HG03175 (cell line): ENCODE results near the gene SOHLH1.

Source experiments
- ATAC-seq: cut with Tn5 transposase; IDR thresholded peaks from one replicate; pipeline ENCODE4 v1.9.1; 2021; ENCODE audit warnings: mild to moderate bottlenecking, moderate library complexity; ENCODE audit not compliant: unreplicated experiment

Gene SOHLH1

DNA sequence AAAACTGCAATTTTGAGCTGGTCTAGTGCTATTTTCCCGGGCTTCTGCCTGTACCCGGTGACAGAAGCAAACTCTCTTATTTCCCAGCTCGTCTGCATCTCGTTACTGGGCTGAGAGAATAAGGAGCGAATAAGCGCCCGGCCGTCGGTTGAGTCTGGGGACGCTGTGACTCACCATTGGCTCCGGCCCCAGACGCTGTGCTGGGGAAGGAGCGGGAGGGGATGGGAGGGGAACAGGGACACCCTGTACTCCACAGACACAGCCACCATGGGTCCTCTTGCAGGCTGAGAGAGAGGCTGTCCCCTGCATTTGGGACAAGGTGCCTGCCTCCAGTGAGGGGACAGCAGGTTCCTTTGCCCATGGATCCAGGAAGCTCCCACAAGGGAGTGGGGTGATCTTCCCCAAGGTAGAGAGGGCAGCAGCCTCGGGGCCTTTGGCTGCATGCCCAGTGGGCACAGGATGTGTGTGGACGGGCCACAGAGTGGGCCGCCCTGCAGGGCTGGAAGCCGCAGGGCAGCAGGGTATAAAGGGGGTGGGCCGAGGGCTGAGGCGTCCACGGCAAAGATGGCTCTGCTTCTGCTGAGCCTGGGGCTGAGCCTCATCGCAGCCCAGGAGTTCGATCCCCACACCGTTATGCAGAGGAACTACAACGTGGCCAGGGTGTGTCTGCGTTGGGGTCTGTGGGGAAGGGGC is 36.4 kb downstream of the SOHLH1 start, which contains the start of gene LCN9:
LCN9 (plus strand) TSS at position 552 of the 693 bp plus-strand sequence; CDS start at position 565, 13 bp downstream.
- no peak for ATAC-seq

DNA sequence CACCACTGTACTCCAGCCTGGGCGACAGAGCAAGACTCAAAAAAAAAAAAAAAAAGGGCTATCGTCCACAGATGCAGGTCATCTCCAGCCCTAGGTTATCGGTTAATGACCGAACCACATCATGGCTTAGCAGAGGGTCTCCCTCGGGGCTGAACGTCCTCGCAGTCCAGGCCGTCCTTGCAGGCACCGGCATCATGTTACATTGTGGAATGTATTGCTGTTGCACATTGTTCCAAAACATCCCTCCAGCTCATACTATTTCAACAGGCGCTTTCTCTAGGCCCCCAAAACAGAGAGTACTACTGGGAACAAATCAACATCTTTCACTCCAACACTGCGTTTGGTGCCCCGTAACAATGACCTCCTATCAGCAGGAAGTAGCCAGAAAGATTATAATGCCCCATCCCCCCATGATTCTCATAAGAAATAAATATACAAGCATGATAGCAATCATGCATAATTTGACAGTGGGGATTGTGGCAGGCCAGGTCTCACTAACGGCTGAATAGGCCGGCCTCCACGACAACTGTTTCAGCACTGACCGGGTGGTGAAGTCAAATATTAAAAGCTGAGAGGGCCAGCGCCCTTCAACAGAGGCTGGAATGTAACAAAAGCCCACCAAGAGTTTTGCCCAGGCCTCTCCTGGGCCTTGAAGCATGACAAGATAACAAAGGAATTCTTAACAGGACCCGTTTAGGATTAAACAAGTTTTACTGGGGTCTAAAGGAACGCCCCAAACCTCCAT is 37.3 kb downstream of the SOHLH1 start:
- no peak for ATAC-seq

DNA sequence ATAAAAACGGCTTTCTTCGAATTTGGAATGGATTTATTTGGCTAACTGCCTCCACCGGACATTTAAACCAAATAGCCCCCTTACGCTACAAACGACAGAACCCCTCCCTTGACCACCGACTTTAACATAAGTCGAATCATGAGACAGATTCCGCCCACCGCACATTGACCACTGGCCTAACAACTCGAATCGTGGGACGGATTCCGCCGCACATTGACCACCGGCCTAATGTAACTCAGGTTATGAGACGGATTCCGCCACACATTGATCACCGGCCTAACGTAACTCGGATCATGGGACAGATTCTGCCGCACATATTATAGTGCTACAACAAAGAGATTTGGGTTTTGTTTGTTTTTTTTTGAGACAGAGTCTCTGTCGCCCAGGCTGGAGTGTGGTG is 38.9 kb downstream of the SOHLH1 start:
- no peak for ATAC-seq

DNA sequence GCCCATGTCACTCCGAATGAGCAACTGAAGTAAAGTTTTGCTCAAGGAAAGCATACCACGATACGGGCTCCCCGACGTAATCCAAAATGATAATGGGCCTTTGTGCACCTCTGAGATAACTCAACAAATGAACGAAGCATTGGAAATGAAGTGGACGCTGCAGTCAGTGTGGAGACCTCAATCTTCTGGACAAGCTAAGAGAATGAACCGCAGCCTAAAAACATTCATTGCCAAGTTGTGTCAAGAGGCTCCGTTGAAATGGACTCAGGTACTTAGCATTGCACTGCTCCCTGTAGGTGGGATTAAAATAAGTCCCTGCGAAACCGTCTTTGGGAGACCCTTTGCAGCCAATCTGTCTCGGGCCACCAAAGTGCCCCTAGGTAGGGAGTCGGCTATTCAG is 40.0 kb downstream of the SOHLH1 start:
- no peak for ATAC-seq

DNA sequence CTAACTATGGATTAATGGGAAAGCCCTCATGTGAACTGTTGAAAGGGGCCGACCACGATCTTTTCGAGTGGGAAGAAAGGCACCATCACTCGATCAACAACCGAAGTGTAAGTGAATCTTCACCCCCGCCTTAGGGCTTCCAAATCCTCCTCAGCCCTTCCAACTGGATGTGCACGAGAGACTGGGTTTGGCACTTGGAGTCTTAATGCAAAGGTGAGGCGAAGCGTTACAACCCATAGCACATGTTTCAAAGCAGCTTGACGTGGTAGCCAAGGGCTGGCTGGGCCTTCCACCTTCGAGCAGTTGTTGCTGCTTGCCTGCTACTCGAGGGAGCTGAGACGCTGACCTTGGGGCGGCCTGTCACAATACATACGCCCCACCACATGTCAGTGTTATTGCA is 41.9 kb downstream of the SOHLH1 start:
- ATAC-seq = no peak

DNA sequence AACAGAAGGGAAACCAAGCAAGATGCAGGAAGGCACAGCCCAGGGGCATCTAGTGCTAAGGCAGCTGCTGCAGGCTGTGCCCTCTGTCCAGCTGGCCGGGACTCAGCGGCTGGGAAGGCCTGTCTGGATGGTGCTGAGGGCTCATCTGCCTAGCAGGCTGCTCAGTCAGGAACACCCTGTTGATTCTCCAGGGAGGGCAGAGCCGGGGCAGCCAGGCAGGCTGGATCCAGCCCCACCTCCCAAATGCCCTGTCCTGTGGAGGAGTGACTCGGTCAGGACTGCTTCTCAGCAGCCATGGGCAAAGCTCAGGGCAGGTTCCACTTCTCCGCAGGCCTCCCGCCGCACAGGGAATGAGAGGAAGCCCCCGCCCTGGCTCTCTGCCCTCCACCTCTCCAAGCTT is 44.0 kb downstream of the SOHLH1 start:
- ATAC-seq = no peak

DNA sequence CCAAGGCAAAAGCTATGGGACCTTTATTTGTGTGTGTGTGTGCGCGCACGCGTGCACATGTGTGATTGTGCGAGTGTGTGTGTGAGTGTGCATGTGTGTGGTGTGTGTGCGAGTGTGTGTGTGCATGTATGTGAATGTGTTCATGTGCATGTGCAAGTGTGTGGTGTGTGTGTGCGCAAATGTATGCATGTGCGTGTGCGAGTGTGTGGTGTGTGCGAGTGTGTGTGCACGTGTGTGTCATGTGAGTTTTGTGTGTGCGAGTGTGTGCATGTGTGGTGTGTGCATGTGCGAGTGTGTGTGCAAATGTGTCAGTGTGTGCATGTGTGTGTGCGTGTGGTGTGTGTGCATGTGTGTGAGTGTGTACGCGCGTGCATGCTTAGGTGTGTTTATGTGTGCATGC is 48.9 kb downstream of the SOHLH1 start:
- no peak for ATAC-seq

DNA sequence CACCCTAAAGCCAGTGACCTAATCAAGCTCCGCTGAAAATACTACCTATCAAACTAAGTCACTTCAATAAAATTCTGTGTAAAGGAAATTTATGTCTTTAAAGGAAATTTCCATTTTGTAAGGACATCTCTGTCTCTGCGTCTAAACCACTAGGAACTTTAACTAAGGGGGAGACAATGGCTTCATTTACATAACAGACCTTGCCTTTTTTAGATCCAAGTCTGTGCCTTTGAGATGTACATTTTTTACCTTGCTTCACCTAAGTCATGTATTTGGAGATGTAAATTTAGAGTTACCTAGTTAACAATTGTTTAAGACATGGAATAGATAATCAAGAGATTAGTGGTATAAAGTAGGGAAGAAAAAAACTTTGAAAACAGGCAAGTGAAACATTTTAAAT is 49.8 kb downstream of the SOHLH1 start:
- no peak for ATAC-seq

DNA sequence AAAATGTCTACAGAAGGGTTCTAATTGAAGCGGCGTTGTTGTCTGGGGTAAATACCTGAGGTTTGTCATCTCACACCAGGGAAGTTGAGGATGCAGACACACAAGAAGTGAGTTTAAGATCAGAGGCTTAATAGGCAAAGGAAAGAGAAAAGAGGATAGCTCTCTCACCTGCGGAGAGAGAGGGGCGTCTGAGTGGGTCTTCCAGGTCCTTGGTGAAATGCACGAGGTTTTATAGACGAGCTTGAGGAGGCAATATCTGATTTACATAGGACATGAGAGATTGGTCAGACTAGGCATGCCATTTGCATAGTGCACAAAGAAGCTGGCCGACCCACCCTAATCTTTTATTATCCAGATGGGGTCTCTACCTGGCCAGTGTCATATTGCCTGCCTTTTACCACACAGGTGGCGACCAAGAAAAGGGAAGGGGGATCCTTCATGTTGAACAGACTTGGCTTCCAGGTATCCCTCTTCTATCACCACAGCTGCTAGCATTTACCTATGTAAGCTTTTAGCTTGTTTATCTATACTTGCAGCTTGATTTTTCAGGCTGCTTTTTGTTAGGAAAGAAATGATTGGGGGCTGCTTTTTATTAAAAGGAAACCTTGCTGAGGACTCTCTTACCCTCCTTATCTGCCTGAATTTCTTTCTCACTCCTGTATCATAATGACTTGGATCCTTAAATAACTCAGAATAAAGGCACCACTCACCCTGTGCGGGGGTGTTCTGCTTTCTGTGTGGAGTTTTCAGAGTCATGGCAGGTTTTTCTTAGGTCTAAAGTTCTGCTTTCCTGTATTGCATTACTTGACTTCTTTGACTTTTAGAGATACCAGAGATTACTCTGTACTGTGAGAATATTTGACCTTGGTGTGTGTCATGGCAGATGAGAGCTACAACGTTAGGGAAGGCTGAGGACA is 50.5 kb downstream of the SOHLH1 start:
- no peak for ATAC-seq

DNA sequence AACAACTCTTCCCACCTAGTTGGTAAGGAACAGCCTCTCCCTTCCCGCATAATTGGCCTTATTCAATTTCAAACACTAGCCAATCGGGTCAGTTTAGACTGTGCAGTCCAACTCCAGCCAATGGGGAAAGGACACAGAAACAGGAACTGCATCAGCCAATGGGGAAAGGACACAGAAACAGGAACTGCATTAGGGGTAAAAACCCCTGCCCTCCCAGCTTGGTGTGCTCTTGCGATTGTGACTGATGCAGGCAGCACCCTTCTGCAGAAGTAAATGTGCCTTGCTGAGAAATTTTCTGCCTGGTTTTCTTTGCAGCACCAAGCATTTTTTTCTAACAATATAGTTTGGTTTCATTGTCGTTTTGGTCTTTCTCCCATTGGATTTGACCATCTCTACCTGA is 51.4 kb downstream of the SOHLH1 start:
- no peak for ATAC-seq

DNA sequence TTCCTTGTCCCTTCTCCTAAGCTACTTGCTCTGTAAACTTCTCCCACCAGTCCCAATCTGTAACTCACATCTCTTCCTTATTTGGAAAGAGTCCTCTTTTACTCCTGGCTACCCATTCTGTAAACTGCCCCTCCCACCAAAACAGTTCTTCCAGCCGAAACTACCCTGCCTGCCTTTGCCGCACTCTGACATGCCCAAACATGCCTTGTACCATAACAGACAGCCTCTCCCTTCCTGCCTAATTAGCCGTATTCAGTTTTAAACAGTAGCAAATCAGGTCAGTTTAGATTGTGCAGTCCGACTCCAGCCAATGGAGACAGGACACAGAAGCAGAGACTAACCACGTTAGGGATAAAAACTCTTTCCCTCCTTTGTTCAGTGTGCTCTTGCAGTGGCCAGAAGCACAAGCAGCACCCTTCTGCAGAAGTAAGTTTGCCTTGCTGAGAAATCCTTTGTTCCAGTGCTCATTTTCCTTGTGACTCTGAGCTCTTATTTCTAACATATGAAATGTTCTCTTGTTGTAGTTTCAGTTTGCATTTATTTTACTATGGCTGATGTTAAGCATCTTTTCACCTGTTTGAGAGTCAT is 54.6 kb downstream of the SOHLH1 start:
- ATAC-seq = no peak
